GM12878 (cell line): ENCODE results near the gene CCDC71. TPM values are rescaled to one million over a fixed set of nuclear protein-coding genes. Genes with fewer than 3 reads are reported as not detected.

ENCODE experiments used
- BRCA1 ChIP-seq: IDR thresholded peaks from 2 replicates; pipeline ENCODE4 v1.6.1; 2011; ENCODE audit warnings: low read depth, low read length, improper control_type of control experiment
- CBX3 ChIP-seq: fragments of 200-600 bp; sonication (generic); IDR thresholded peaks from 2 replicates; pipeline ENCODE4 v1.6.1; 2016; ENCODE audit warnings: low read depth, borderline replicate concordance
- CREB1 ChIP-seq: IDR thresholded peaks from 2 replicates; pipeline ENCODE4 v1.6.1; 2012; ENCODE audit warnings: low read depth, mild to moderate bottlenecking, inconsistent platforms
- CREM ChIP-seq: IDR thresholded peaks from 2 replicates; pipeline ENCODE4 v1.6.1; 2014; ENCODE audit warnings: antibody characterized with exemption, low read depth
- E2F8 ChIP-seq: fragments of 450-650 bp; IDR thresholded peaks from 2 replicates; pipeline ENCODE4 v1.6.1; 2018; ENCODE audit warnings: mild to moderate bottlenecking, low read depth, moderate library complexity; ENCODE audit not compliant: partially characterized antibody
- EZH2 ChIP-seq: IDR thresholded peaks from 2 replicates; pipeline ENCODE4 v1.6.1; 2012; ENCODE audit warnings: low read depth, mild to moderate bottlenecking, control low read depth, inconsistent platforms, low read length, borderline replicate concordance; ENCODE audit not compliant: control insufficient read depth
- GATAD2B ChIP-seq: fragments of 450-650 bp; conservative IDR thresholded peaks from 2 replicates; pipeline ENCODE4 v1.6.1; 2017; ENCODE audit warnings: low read depth, mild to moderate bottlenecking, moderate library complexity
- HCFC1 ChIP-seq: fragments of 150-350 bp; IDR thresholded peaks from 2 replicates; pipeline ENCODE4 v1.6.1; 2014; ENCODE audit warnings: low read length
- IRF4 ChIP-seq: IDR thresholded peaks from 2 replicates; pipeline ENCODE4 v1.6.1; 2011; ENCODE audit warnings: low read depth, low read length
- KDM1A ChIP-seq: fragments of 200-600 bp; sonication (generic); IDR thresholded peaks from 2 replicates; pipeline ENCODE4 v1.6.1; 2016; ENCODE audit warnings: borderline replicate concordance
- MYB ChIP-seq: fragments of 150-350 bp; IDR thresholded peaks from 2 replicates; pipeline ENCODE4 v1.6.1; 2014; ENCODE audit warnings: mild to moderate bottlenecking, low read depth, low read length, borderline replicate concordance
- NFYA ChIP-seq: IDR thresholded peaks from 2 replicates; pipeline ENCODE4 v1.6.1; 2011; ENCODE audit warnings: low read depth, mild to moderate bottlenecking, low read length, improper control_type of control experiment, borderline replicate concordance
- POLR2A ChIP-seq: IDR thresholded peaks from 2 replicates; pipeline ENCODE4 v1.6.1; 2011; ENCODE audit warnings: low read depth, mild to moderate bottlenecking, low read length
- SMAD1 ChIP-seq: fragments of 450-650 bp; IDR thresholded peaks from 2 replicates; pipeline ENCODE4 v1.6.1; 2018; ENCODE audit warnings: mild to moderate bottlenecking, low read depth; ENCODE audit not compliant: partially characterized antibody
- SMAD5 ChIP-seq: IDR thresholded peaks from 2 replicates; pipeline ENCODE4 v1.6.1; 2016; ENCODE audit warnings: antibody characterized with exemption, low read depth
- SREBF2 ChIP-seq: IDR thresholded peaks from 2 replicates; pipeline ENCODE4 v1.6.1; 2012; ENCODE audit warnings: mild to moderate bottlenecking, low read length
- SUPT20H ChIP-seq: IDR thresholded peaks from 2 replicates; pipeline ENCODE4 v1.6.1; 2011; ENCODE audit warnings: low read depth, mild to moderate bottlenecking, low read length, moderate library complexity, borderline replicate concordance; ENCODE audit not compliant: control insufficient read depth
- ZZZ3 ChIP-seq: IDR thresholded peaks from 2 replicates; pipeline ENCODE4 v1.6.1; 2011; ENCODE audit warnings: low read depth; ENCODE audit not compliant: control insufficient read depth, insufficient read length
- polyA plus RNA-seq, 11 experiments: library from polyadenylated mRNA; depleted of rRNA in 4 of 11; unstranded in 6 of 11; stranded (reverse) in 5 of 11; fragments of >200 nt; fragmentation: Nextera tagmentation in 4 of 11; fragmentation: Illumina TruSeq in 1 of 11; extraction: Ambion mirVana in 4 of 11; extraction: Trizol in 1 of 11; gene quantifications; 1 replicate in 1 of 11; 2 replicates in 10 of 11; pipeline versions ENCODE4 v1.2.1 to v1.2.3, GENCODE V29; 2011 to 2016; ENCODE audit warnings: inconsistent platforms in 2 of 11, missing spikeins in 2 of 11, low read depth in 1 of 11
- total RNA-seq, 4 experiments: library from RNA; depleted of rRNA in 3 of 4; stranded (reverse); fragments of >200 nt in 3 of 4; fragmentation: Illumina TruSeq in 1 of 4; extraction: Trizol in 1 of 4; gene quantifications; 2 replicates each; pipeline versions ENCODE4 v1.2.1 to v1.2.3, GENCODE V29; 2013 to 2021
- TF ChIP-seq, protein P1 (sequence below): fragments of 450-650 bp; IDR thresholded peaks from 2 replicates; pipeline ENCODE4 v1.6.1; 2017; ENCODE audit warnings: mild to moderate bottlenecking, moderate library complexity
- TF ChIP-seq, protein P2 (sequence below): fragments of 450-650 bp; conservative IDR thresholded peaks from 2 replicates; pipeline ENCODE4 v1.6.1; 2017; ENCODE audit warnings: mild to moderate bottlenecking, moderate library complexity

CCDC71 gene
- total and polyA plus RNA-seq, 10 of the 15 experiments (the other 5 are each of a cell fraction or from before 2014, with no cell fraction given) = 0.20 to 38.0 (median 16.1) TPM

- no peak for TF ChIP-seq SUPT20H
- no peak for TF ChIP-seq EZH2
- TF ChIP-seq CBX3 = no peak
- TF ChIP-seq, protein P1, sequence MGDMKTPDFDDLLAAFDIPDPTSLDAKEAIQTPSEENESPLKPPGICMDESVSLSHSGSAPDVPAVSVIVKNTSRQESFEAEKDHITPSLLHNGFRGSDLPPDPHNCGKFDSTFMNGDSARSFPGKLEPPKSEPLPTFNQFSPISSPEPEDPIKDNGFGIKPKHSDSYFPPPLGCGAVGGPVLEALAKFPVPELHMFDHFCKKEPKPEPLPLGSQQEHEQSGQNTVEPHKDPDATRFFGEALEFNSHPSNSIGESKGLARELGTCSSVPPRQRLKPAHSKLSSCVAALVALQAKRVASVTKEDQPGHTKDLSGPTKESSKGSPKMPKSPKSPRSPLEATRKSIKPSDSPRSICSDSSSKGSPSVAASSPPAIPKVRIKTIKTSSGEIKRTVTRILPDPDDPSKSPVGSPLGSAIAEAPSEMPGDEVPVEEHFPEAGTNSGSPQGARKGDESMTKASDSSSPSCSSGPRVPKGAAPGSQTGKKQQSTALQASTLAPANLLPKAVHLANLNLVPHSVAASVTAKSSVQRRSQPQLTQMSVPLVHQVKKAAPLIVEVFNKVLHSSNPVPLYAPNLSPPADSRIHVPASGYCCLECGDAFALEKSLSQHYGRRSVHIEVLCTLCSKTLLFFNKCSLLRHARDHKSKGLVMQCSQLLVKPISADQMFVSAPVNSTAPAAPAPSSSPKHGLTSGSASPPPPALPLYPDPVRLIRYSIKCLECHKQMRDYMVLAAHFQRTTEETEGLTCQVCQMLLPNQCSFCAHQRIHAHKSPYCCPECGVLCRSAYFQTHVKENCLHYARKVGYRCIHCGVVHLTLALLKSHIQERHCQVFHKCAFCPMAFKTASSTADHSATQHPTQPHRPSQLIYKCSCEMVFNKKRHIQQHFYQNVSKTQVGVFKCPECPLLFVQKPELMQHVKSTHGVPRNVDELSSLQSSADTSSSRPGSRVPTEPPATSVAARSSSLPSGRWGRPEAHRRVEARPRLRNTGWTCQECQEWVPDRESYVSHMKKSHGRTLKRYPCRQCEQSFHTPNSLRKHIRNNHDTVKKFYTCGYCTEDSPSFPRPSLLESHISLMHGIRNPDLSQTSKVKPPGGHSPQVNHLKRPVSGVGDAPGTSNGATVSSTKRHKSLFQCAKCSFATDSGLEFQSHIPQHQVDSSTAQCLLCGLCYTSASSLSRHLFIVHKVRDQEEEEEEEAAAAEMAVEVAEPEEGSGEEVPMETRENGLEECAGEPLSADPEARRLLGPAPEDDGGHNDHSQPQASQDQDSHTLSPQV = no peak
- no peak for TF ChIP-seq E2F8
- TF ChIP-seq CREM = peak; percentile 87
- no peak for TF ChIP-seq SREBF2
- TF ChIP-seq SMAD1 = no peak
- TF ChIP-seq CREB1 = peak; percentile 80
- TF ChIP-seq, protein P2, sequence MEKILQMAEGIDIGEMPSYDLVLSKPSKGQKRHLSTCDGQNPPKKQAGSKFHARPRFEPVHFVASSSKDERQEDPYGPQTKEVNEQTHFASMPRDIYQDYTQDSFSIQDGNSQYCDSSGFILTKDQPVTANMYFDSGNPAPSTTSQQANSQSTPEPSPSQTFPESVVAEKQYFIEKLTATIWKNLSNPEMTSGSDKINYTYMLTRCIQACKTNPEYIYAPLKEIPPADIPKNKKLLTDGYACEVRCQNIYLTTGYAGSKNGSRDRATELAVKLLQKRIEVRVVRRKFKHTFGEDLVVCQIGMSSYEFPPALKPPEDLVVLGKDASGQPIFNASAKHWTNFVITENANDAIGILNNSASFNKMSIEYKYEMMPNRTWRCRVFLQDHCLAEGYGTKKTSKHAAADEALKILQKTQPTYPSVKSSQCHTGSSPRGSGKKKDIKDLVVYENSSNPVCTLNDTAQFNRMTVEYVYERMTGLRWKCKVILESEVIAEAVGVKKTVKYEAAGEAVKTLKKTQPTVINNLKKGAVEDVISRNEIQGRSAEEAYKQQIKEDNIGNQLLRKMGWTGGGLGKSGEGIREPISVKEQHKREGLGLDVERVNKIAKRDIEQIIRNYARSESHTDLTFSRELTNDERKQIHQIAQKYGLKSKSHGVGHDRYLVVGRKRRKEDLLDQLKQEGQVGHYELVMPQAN = peak; percentile 91
- TF ChIP-seq ZZZ3 = no peak
- TF ChIP-seq POLR2A = peak; percentile 97
- TF ChIP-seq HCFC1 = peak; percentile 75
- peak; percentile 89 for TF ChIP-seq GATAD2B
- TF ChIP-seq BRCA1 = no peak
- peak; percentile 67; the same call in 1 of the 2 replicates for TF ChIP-seq SMAD5
- TF ChIP-seq IRF4 = no peak
- TF ChIP-seq NFYA = no peak
- TF ChIP-seq MYB = 0 out of 2 replicates have a peak, but pooled peaks have one; percentile 45
- TF ChIP-seq KDM1A = no peak
These were observed 45.5 kb downstream of the CCDC71 start, which contains the start of gene USP19 (continued) for GRCh38 chr3:49120438-49121131.
